IPS-NIHi7 (cell line): Measurements from ENCODE around the gene DLK2.

Source experiments
- DNase-seq: peaks from one replicate; pipeline ENCODE4 v3.0.0; 2012; ENCODE audit warnings: mixed read lengths; ENCODE audit errors: extremely low spot score

DLK2 gene

DNA sequence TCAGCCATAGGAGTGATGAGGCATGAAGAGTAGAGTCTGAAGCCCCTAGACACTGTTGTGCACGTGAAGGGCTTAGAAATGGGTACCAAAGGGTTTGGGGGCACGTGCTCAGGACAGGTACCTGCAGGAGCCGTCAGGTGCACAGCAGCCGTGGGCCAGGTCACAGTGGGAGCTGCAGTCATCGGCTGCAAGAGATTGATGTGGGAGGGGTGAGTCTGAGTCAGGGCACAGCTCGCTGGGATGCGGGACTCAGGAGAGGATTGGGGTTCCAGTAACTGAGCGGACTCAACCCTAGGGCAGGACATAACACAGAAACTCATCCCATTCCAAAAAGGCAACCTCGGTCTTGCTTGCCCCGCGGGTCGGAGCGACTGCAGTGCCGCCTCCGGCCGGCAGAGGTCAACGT lies 1.1 kb downstream of the DLK2 start:
- no peak for DNase-seq

DNA sequence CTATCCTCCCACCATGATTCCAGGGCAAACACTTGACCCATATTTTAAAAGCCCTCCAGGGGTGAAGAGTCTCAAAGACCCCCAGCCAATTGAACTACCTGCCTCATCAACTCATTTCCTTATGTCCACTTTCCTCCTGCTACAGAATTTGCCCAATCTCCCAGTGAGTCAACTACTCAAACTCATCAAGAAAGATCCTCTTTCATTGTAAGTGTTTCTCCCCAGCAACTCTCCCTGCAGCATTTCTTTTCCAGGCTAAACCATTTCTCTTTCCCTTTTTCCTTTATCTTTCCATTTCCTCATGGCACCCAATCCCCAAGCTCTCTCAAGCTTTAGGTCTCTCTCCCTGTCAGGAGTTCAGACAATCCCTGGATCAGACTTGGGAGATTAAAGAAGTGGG lies 1.5 kb downstream of the DLK2 start:
- DNase-seq = no peak

DNA sequence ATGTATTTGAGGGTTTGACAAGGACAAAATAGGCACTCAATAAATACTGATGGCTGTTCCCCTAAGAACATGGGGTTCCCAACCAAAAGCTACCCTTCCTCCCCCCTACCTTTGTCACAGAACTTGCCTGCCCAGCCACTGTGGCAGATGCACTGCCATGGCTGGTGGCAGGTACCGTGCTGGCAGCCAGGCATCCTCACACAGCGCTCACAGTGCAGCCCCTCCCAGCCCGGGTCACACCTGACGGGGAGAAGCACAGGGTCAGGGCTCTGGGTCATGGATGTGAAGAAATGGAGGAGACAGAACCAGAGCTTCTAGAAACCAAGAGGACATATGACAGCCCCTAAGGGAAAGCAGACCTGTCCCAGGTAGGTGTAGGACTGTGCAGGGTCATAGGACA lies 2.5 kb downstream of the DLK2 start:
- no peak for DNase-seq

DNA sequence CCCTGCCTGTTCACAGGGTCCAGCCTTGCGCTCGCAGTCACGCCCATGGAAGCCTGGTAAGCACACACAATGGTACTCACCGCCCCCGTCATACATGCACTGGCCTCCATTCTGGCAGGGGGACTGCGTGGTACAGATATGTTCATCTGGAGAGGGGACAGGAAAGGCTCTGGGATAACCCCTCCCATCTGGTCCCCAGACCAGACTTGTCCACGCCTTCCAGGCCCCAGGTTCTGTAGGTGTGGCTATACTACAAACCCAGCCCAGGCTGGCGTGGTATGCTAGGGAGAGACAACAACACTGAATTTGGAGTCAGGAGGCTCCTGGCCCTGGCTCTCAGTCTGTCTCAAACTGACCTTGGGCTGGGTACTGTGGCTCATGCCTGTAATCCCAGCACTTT lies 3.4 kb downstream of the DLK2 start:
- DNase-seq = no peak

DNA sequence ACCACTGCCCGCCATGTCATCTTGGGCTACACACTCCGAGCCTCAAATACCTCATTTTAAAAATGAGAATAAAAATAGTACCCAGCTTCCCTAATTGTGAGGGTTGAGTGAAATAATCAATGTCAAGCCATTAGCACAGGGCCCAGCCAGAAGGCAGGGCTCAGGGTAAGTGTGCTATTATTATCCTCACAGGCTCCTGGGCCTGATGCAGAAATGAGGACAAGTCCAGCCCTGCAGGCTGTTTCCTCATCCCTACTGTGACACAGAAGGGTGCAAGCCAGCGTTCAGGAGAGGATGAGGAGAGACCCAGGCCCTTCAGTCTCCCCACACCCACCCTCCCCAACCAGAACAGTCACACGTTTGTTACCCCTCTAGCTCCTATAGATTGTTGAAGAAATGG lies 4.0 kb downstream of the DLK2 start:
- no peak for DNase-seq

DNA sequence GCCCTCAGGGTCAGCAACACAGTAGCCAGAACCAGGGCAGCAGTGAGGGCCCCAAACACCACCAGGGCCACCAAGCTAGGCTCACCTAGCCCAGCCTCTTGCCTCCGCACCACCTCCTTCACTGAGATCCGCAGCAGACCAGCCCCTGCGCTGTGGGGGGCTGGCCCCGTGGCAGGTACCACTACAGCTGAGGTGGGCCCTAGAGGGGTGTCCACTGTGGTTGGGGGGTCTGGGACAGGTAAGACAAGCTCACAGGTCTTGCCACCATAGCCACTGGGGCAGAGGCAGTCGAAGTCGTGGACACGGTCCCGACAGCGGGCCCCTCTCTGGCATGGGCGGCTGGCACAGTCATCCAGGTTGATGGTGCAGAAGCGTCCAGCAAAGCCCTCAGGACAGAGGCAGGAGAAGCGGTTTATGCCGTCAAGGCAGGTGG lies 4.6 kb downstream of the DLK2 start:
- DNase-seq = no peak

DNA sequence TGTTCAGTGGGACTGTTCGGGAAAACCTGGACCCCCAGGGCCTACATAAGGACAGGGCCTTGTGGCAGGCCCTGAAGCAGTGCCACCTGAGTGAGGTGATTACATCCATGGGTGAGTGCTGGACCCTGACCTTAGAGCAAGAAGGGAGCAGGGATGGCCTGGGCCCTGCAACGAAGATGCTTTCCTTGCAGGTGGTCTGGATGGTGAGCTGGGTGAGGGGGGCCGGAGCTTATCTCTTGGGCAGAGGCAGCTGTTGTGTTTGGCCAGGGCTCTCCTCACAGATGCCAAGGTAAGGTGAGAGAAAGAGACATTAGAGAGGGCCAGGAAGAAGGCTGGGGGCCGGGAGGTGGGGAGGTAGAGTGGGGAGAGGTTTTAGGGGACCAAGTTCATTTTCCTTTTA lies 6.4 kb downstream of the DLK2 start:
- no peak for DNase-seq

DNA sequence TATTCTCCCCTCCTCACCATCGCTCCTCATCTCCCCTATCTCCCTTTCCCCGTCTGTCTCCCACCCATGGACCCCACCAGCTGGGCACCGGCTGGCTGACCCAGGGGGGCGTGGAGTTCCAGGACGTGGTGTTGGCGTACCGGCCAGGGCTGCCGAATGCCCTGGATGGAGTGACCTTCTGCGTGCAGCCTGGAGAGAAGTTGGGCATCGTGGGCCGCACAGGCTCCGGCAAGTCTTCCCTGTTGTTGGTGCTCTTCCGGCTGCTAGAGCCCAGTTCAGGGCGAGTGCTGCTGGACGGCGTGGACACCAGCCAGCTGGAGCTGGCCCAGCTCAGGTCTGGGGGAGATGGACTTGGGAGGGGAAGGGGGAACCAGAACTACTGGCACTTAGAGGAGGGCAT lies 7.7 kb downstream of the DLK2 start:
- no peak for DNase-seq

DNA sequence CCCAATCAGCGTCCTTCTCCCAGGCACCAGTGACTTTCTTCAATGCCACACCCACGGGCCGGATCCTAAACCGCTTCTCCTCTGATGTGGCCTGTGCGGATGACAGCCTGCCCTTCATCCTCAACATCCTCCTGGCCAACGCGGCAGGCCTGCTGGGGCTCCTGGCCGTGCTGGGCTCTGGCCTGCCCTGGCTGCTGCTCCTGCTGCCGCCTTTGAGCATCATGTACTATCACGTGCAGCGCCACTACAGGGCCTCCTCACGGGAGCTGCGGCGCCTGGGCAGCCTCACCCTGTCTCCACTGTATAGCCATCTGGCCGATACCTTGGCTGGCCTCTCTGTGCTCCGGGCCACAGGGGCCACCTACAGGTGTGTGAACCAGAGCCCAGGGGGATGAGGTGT lies 9.8 kb downstream of the DLK2 start:
- no peak for DNase-seq

DNA sequence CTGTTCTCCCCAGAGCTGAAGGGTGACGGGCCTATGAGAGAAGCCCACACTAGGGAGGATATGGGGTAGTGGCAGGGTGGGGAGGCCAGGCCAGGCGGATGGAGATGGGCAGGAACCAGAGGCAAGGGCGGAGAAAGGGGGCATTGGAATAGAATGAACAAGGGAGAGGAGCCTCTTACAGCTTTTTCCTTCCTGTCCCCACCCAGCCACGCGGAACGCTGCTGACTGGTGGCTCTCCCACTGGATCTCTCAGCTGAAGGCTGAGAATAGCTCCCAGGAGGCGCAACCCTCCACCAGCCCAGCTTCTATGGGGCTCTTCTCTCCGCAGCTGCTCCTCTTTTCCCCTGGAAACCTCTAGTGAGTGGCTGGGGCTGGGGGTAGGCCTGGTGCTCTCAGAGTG lies 10.8 kb downstream of the DLK2 start:
- DNase-seq = no peak

DNA sequence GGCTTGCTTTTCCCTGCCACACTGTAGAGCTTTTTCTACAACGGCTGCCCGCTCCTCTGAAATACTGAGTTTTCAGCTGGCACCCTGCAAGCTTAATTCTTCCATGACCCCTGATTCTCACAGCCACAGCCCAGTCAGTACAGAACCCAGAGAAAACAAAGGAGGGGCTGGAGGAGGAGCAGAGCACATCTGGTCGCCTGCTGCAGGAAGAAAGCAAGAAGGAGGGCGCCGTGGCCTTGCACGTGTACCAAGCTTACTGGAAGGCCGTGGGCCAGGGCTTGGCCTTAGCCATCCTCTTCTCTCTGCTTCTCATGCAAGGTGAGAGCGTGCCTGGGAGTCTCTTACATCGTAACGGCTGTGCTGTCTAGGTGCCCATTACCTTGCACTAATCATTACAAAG lies 11.3 kb downstream of the DLK2 start:
- DNase-seq = no peak

DNA sequence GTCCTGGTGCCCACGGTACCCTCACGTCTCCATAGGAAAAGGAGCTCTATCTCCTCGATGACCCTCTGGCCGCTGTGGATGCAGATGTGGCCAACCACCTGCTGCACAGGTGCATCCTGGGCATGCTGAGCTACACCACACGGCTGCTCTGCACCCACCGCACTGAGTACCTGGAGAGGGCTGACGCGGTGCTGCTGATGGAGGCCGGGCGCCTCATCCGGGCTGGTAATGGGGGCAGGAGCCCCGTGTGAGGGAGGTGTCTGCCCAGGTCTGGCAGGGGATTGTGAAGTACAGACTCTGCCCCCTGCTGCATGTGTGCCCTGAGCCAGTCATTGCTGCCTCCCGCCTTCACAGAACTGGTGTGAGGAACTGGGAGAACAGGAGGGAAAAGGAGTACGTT lies 12.4 kb downstream of the DLK2 start:
- DNase-seq = no peak

DNA sequence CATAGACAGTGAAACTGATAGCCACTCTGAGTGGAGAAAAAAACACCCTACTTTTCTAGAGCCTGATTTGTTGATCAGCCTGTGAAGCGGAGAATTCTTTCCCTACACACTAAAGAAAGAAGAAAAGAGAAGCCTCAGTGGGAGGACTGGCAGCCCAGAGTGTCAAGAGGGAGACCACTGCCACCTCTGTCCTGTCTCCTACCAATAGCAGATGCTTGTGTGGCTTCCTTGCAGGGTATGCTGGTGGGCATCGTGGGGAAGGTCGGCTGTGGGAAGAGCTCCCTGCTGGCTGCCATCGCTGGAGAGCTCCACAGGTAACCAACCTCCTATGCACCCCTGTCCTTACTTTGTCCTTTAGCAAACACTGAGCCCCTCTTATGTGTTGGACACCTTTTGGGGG lies 17.6 kb downstream of the DLK2 start:
- no peak for DNase-seq

DNA sequence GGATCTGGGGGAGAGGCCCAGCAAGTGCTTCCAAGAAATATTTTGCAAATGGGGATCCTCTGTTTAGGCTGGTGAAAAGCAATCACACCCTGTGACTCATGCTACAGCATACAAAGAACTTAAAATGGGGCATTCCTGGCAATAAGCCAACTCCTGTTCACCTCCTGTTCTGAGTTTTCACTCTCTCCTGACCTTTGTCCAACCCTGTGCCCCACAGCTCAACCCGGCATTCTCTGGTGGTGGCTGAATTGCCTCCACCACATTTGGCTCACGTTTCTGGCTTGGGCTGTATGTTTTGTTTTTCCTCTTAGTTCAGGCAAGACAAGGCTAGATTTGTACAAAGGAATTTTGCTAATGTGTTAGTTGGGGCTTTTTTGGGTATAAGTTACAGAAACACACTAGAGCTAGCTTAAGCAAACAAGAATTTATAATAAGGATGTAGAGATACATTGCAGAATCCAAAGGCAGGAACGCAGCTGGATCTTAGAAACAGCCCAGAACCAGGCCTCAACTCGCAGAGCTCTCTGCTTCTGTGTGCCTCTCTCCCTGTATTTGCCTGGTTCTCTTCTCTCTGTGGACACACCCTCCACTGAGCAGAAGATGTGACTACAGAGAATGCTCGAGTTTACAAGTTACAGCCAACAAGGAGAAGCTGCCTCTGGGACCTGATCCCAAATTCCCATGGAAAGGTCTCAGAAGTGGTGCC lies 18.6 kb downstream of the DLK2 start:
- DNase-seq = no peak

DNA sequence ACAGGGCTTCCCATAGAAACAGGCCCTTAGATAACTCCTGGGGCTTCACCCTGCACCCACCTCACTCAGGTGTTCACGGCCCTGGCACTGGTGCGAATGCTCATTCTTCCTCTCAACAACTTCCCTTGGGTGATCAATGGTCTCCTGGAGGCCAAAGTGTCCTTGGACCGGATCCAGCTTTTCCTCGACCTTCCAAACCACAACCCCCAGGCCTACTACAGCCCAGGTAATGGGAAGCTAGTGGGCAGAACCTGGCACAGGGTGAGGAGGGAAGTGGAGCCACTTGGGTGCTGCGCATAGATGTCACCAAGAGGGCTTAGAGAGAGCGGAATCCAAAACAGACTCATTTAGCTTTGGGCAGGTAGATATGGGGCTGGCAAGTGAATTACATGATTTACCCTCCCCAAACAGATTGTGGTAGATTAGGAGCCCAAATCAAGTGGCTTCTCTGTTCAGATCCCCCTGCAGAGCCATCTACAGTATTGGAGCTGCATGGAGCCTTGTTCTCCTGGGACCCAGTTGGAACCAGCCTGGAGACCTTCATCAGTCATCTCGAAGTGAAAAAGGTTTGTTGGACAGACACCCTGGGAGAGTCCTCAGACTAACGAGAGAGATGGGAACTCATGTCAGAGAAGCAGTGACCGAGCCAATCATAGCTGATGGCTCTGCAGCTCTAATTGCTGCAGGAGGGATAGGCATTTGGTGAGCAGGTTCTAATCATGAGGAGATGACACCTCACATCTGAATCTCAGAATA lies 19.5 kb downstream of the DLK2 start:
- DNase-seq = no peak

DNA sequence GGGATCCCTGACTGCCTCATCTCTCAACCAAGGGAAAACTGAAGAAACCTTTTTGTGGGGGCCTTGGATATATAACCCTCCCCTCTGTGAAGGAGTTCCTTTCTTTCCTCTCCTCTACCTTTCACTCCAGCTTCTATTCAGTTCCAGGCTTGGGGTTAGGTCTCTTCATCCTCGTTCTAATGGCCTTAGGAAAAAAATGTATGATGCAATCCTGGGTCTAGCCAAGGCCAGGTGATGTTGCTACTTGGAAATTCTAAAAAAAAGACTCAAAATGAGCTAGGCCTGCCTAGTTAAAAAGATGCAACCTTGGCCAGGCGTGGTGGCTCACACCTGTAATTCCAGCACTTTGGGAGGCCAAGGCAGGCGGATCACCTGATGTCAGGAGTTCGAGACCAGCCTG lies 20.4 kb downstream of the DLK2 start:
- no peak for DNase-seq

DNA sequence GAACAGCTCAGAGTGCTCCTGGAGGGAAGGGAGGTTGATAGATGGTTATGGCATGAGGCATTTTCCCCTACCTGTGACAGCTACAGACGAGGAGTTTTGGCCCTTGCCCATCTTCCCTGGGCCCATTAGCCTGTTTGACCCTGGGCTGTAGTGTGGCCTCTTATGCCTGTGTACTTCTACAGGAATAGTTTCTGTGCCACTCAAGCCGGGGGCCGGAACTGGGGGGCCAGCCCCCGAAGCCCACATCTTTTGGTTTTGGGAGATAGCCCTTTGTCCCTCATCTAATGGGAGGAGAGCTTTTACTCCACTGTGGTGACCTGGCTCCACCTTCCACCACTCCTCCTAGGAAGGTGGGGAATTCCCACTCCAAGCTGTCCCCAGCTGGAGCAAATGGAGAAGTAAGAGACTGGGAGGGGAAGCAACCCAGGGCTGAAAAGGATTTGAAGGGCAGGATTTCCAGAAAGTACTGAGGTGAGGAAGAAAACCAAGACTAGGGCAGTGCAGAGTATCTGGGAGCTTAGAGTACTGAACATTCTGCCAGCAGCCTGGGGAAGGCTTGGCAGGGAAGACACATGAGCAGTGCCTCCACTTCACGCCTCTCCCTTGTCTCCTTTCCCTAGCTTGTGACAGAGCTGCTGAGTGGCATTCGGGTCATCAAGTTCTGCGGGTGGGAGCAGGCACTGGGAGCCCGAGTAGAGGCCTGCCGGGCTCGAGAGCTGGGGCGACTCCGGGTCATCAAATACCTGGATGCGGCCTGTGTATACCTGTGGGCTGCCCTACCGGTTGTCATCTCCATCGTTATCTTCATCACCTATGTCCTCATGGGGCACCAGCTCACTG lies 21.1 kb downstream of the DLK2 start:
- DNase-seq = no peak

DNA sequence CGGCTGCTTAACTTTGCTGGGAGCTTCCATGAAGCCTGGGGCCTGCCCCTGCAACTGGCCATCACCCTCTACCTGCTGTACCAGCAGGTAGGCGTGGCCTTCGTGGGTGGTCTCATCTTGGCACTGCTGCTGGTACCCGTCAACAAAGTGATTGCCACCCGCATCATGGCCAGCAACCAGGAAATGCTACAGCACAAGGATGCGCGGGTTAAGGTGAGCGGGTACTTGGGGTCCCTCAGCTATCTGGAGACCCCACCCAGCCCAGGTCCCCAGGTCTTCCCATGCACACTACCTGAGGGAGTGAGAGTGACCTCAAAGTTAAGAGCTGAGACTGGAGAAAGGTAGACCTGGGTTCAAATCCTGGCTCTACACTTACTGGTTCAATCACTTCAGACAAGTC lies 22.2 kb downstream of the DLK2 start:
- DNase-seq = no peak

DNA sequence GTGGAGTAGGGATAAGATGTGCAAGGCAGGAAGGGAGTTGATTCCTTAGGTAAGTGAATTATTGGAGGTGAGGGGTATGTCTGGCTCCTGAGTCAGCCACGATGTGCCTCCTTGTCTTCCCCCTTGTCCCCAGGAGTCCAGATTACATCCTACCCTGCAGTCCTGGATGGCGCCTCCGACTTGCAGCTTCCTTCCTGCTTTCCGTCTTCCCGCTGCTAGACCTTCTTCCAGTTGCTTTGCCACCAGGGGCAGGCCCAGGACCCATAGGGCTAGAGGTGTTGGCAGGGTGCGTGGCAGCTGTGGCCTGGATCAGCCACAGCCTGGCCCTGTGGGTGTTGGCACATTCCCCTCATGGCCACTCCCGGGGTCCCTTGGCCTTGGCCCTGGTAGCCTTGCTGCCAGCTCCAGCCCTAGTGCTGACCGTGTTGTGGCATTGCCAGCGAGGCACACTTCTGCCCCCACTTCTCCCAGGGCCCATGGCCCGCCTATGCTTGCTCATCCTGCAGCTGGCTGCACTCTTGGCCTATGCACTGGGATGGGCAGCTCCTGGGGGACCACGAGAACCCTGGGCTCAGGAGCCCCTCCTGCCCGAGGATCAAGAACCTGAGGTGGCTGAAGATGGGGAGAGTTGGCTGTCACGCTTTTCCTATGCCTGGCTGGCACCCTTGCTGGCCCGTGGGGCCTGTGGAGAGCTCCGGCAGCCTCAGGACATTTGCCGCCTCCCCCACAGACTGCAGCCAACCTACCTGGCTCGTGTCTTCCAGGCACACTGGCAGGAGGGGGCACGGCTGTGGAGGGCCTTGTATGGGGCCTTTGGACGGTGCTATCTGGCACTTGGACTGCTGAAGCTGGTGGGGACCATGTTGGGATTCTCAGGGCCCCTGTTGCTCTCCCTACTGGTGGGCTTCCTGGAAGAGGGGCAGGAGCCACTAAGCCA lies 23.1 kb downstream of the DLK2 start:
- DNase-seq = no peak

DNA sequence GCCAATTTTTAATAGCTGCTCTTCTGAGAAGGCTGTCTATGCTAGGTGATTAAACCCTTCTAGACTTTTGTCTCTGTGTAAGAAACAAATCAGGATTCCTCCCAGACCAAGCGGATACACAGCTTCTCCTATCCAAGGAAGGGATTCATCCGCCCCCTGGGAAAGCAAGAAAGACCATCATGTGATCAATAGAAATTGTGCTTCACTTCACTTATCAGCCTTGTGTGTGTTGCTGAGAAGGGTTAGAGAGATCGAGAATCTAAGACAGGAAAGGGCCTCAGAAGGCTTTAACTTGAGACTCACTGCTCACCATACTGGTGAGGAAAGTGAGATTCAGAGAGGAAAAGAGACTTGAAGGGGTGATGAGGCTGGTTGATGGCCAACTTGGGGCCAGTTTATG lies 26.5 kb downstream of the DLK2 start:
- DNase-seq = no peak

DNA sequence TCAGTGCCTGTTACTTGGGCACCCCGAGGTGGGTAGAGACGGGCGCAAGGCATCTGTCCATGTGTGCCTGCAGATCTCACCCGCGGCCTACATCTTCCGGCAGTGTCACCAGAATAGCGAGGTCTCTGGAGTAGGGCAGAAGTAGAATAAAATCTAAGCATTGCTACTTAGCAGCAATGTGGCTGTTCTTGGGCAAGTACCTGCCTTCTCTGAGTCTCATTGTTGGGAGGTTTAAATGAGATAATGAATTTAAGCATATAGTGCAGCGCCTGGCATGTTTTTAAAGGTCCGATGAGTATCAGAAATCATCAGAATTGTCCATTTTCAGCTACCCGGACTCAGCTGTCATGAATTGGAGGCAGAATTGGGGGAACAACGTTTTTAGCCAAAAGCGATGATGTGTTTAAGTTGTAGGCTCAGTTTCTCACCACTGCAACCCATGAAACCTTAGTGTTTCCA lies 27.2 kb downstream of the DLK2 start:
- DNase-seq = no peak
